ENCODE data around the gene GNG3. TPM values are rescaled to one million over a fixed set of nuclear protein-coding genes. Genes with fewer than 3 reads are reported as not detected.

Gene GNG3
- total RNA-seq, 1 experiment from 2014 or later = not detected

DNA sequence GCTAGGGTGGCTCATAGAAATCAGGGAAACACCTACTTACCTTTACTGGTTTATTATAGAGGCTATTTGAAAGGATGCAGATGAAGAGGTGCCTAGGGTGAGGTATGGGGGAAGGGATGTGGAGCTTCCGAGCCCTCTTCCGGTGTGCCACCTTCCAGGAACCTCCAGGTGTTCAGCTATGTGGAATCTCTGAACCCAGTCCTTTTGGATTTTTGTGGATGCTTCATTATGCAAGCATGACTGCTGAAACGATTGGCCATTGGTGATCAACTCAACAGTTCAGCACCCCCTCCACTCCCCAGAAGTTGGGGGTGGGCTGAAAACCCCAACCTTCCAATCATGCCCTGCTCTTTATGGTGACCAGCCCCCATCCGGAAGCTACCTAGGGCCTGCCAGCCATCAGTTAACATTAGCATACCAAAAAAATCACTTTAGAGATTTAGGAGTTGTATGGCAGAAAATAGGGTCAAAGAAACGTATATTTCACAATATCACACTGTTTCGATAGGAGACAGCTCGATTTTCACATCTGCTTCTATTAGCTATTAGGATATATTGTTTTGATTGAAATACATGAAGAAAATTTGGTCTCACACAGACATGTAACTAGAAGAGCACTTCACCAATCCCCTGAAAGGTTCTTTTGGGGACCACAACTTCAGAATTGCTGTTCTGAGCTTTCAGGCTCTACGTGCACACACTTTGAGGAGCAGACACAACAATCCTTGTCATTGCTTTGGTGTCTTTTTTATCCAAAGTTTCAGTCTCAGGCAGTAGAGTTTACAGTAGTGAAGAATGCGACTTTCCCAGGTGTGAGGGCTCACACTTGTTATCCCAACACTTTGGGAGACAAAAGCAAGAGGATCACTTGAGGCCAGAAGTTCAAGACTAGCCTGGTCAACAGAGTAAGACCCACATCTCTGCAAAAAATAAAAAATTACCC lies 50.6 kb downstream of the GNG3 start:
- peaks cover 14 to 31% of the 10 kb centered on the region in 2 experiments for H3K4me1 ChIP-seq (ENCODE audit: control insufficient read depth in 1 of 2, insufficient read depth in 2 of 2, low read length in 2 of 2)
- peaks cover 0 to 4% of the 10 kb centered on the region in 2 experiments; a peak in 1 of 4 replicates for H3K36me3 ChIP-seq (ENCODE audit: control insufficient read depth in 1 of 2, insufficient read depth in 2 of 2, low read length in 2 of 2)
- DNase-seq (ENCODE audit: low read depth, low spot score) (no peak), ATAC-seq (no peak)
- no peaks in the 10 kb centered on the region for H3K27me3 ChIP-seq (ENCODE audit: insufficient read depth, low read length)
- H3K9ac ChIP-seq (ENCODE audit: low read length) = no peak overlapping the region
- intact Hi-C loops (cut with micrococcal nuclease) = no loop called here
- no peaks in the 10 kb centered on the region for H3K9me2 ChIP-seq (ENCODE audit: insufficient read depth)
- no peak overlapping the region for H3K27ac ChIP-seq (ENCODE audit: low read depth, low read length)
- POLR2A ChIA-PET = no interaction called here
- H3K4me3 ChIP-seq (replicated peaks in 1 of 2; ENCODE audit: low read depth in 1 of 2, low read length in 2 of 2) = no peak overlapping the region
- no peaks in the 10 kb centered on the region for H3K9me3 ChIP-seq (ENCODE audit: control insufficient read depth in 1 of 2, insufficient read depth in 1 of 2, low read depth in 1 of 2, low read length in 2 of 2)
- no TSS peak for BruUV-seq (replicated peaks)
- CTCF ChIA-PET = interaction anchor here (1.4 kb wide), 1 partner anchor 28 kb away, joined by 4 read pairs; no protein-coding TSS in a partner anchor
- H2AFZ ChIP-seq (ENCODE audit: low read depth, low read length, poor library complexity, severe bottlenecking) = no peak overlapping the region
- H4K20me1 ChIP-seq (ENCODE audit: insufficient read depth) = no peaks in the 10 kb centered on the region
- RAD21 ChIA-PET (ENCODE audit: low non-redundant PET in 1 of 2, low total read pairs in 2 of 2, uncharacterized antibody in 2 of 2, unreplicated experiment in 2 of 2) = no interaction called here
- no peak overlapping the region for H3K4me2 ChIP-seq (ENCODE audit: low read length)
- TF ChIP-seq CEBPB (IDR thresholded peaks at IDR 0.05; ENCODE audit: low read depth) (no peak), SIN3A (IDR thresholded peaks at IDR 0.05; ENCODE audit: low read depth) (no peak), MAX (IDR thresholded peaks at IDR 0.05) (no peak), ZFX (IDR thresholded peaks at IDR 0.05) (no peak), RAD21 (IDR thresholded peaks at IDR 0.05; ENCODE audit: low read depth) (no peak), JUND (IDR thresholded peaks at IDR 0.05) (no peak), YY1 (IDR thresholded peaks at IDR 0.05; ENCODE audit: extremely low read depth, insufficient replicate concordance, low read depth, low read length) (no peak), ELF1 (IDR thresholded peaks at IDR 0.05; ENCODE audit: borderline replicate concordance, low read depth) (no peak), EGR1 (IDR thresholded peaks at IDR 0.05; ENCODE audit: low read depth) (no peak), SP1 (IDR thresholded peaks at IDR 0.05; ENCODE audit: low read depth) (no peak), SRF (IDR thresholded peaks at IDR 0.05; ENCODE audit: low read depth) (no peak), POLR2AphosphoS5 (IDR thresholded peaks at IDR 0.05; ENCODE audit: low read depth, low read length) (no peak), CBX3 (IDR thresholded peaks at IDR 0.05; ENCODE audit: low read depth) (no peak)
- TF ChIP-seq, protein P1, sequence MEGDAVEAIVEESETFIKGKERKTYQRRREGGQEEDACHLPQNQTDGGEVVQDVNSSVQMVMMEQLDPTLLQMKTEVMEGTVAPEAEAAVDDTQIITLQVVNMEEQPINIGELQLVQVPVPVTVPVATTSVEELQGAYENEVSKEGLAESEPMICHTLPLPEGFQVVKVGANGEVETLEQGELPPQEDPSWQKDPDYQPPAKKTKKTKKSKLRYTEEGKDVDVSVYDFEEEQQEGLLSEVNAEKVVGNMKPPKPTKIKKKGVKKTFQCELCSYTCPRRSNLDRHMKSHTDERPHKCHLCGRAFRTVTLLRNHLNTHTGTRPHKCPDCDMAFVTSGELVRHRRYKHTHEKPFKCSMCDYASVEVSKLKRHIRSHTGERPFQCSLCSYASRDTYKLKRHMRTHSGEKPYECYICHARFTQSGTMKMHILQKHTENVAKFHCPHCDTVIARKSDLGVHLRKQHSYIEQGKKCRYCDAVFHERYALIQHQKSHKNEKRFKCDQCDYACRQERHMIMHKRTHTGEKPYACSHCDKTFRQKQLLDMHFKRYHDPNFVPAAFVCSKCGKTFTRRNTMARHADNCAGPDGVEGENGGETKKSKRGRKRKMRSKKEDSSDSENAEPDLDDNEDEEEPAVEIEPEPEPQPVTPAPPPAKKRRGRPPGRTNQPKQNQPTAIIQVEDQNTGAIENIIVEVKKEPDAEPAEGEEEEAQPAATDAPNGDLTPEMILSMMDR (IDR thresholded peaks at IDR 0.05 in 2 of 3, conservative IDR thresholded peaks at IDR 0.05 in 1 of 3; ENCODE audit: borderline replicate concordance in 1 of 3, insufficient read depth in 1 of 3, low read depth in 2 of 3, low read length in 2 of 3) = no peak
- TF ChIP-seq, protein P2, sequence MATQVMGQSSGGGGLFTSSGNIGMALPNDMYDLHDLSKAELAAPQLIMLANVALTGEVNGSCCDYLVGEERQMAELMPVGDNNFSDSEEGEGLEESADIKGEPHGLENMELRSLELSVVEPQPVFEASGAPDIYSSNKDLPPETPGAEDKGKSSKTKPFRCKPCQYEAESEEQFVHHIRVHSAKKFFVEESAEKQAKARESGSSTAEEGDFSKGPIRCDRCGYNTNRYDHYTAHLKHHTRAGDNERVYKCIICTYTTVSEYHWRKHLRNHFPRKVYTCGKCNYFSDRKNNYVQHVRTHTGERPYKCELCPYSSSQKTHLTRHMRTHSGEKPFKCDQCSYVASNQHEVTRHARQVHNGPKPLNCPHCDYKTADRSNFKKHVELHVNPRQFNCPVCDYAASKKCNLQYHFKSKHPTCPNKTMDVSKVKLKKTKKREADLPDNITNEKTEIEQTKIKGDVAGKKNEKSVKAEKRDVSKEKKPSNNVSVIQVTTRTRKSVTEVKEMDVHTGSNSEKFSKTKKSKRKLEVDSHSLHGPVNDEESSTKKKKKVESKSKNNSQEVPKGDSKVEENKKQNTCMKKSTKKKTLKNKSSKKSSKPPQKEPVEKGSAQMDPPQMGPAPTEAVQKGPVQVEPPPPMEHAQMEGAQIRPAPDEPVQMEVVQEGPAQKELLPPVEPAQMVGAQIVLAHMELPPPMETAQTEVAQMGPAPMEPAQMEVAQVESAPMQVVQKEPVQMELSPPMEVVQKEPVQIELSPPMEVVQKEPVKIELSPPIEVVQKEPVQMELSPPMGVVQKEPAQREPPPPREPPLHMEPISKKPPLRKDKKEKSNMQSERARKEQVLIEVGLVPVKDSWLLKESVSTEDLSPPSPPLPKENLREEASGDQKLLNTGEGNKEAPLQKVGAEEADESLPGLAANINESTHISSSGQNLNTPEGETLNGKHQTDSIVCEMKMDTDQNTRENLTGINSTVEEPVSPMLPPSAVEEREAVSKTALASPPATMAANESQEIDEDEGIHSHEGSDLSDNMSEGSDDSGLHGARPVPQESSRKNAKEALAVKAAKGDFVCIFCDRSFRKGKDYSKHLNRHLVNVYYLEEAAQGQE (IDR thresholded peaks at IDR 0.05; ENCODE audit: low read depth) = no peak
- H3K79me2 ChIP-seq (ENCODE audit: insufficient read depth, low read length) = peaks cover 15% of the 10 kb centered on the region

Data from HCT116 (cell line).